GM12891 (cell line): ENCODE results near the gene PCGF3.

Experiments used
- POLR2A ChIP-seq: IDR thresholded peaks from 2 replicates; pipeline ENCODE4 v1.6.1; 2011; ENCODE audit warnings: low read depth, low read length, control low read depth
- TAF1 ChIP-seq: IDR thresholded peaks from 2 replicates; pipeline ENCODE4 v1.6.1; 2011; ENCODE audit warnings: low read depth, low read length, control low read depth

- no peak for TF ChIP-seq POLR2A
- TF ChIP-seq TAF1: no peak
Observed at GRCh38 chr4:712093-712492, 6.5 kb downstream of the PCGF3 start.
